HepG2 (cell line): ENCODE measurements around the gene GRM1. TPM values are rescaled to one million over a fixed set of nuclear protein-coding genes. Genes with fewer than 3 reads are reported as not detected.

ENCODE experiments used
- ATAC-seq: fragments of 200-7000 bp; cut with Tn5 transposase; 3 replicates; pipeline ENCODE4 v1.9.1; 2020; ENCODE audit warnings: mild to moderate bottlenecking, moderate library complexity
- BruUV-seq: library from RNA; stranded (reverse); fragments of 400-500 nt; replicated peaks from 2 replicates; lab custom pipeline; 2021; lab: Mats Ljungman, UMichigan
- CTCF ChIA-PET: fragments of 300-600 bp; formaldehyde crosslinking; extraction: SDS; loops from one replicate; lab custom pipeline; 2021; ENCODE audit warnings: low total read pairs, inconsistent platforms, low intra/inter-chr PET ratio; lab: Yijun Ruan, JAX
- POLR2A ChIA-PET: fragments of 350-600 bp; sonication (Branson Sonifier 250); formaldehyde crosslinking; loops from one replicate; lab custom pipeline; 2020; ENCODE audit warnings: antibody characterized with exemption, inconsistent platforms; lab: Yijun Ruan, JAX
- DNase-seq: peaks from one replicate; pipeline ENCODE4 v3.0.0-alpha.2; 2015; ENCODE audit warnings: low spot score
- FAIRE-seq: peaks from 3 replicates; lab custom pipeline; 2011; peaks lifted over from hg19 to GRCh38; lab: Jason Lieb, UNC
- H2AFZ ChIP-seq: one replicate; pipeline ENCODE4 v1.6.1; 2011; ENCODE audit warnings: low read length, inconsistent platforms
- H3K27ac ChIP-seq: fragments of 300-600 bp; 3 replicates; pipeline ENCODE4 v1.8.0; 2011; ENCODE audit warnings: mixed run types, mild to moderate bottlenecking, mixed read lengths, low read length, inconsistent platforms; ENCODE audit not compliant: insufficient read depth; ENCODE audit errors: extremely low read length
- H3K27me3 ChIP-seq, 2 experiments: fragments of 200-600 bp in 1 of 2; 2 replicates in 1 of 2; 3 replicates in 1 of 2; pipeline versions ENCODE4 v1.6.0 to v1.8.0; 2011; ENCODE audit warnings: low read length in 2 of 2, mild to moderate bottlenecking in 2 of 2, moderate library complexity in 2 of 2, inconsistent platforms in 1 of 2; ENCODE audit not compliant: insufficient read depth in 2 of 2, control insufficient read depth in 1 of 2
- H3K36me3 ChIP-seq, 2 experiments: fragments of 200-600 bp in 1 of 2; replicated peaks in 1 of 2; 2 replicates in 1 of 2; 3 replicates in 1 of 2; pipeline versions ENCODE4 v1.5.1 to v1.8.0; 2011; ENCODE audit warnings: low read length in 2 of 2, inconsistent platforms in 1 of 2; ENCODE audit not compliant: insufficient read depth in 2 of 2, control insufficient read depth in 1 of 2
- H3K4me1 ChIP-seq: 2 replicates; pipeline ENCODE4 v1.5.1; 2012; ENCODE audit warnings: low read length, inconsistent platforms; ENCODE audit not compliant: insufficient read depth
- H3K4me2 ChIP-seq: 2 replicates; pipeline ENCODE4 v1.6.0; 2011; ENCODE audit warnings: low read depth, low read length, inconsistent platforms
- H3K4me3 ChIP-seq, 3 experiments: fragments of 200-600 bp in 1 of 3; sonication (generic), shearing (Covaris generic) in 1 of 3; replicated peaks in 1 of 3; 2 replicates each; pipeline ENCODE4 v1.5.1; 2011 to 2016; ENCODE audit warnings: low read length in 3 of 3, inconsistent platforms in 2 of 3, low read depth in 2 of 3, mild to moderate bottlenecking in 2 of 3, control low read depth in 1 of 3, mixed read lengths in 1 of 3; ENCODE audit not compliant: insufficient read depth in 1 of 3
- H3K79me2 ChIP-seq: one replicate; pipeline ENCODE4 v1.6.1; 2011; ENCODE audit warnings: low read length, inconsistent platforms; ENCODE audit not compliant: insufficient read depth
- H3K9ac ChIP-seq: 2 replicates; pipeline ENCODE4 v1.6.0; 2011; ENCODE audit warnings: mild to moderate bottlenecking, low read depth, low read length, inconsistent platforms; ENCODE audit not compliant: insufficient read depth
- H3K9me3 ChIP-seq: 2 replicates; pipeline ENCODE4 v1.5.1; 2012; ENCODE audit warnings: mild to moderate bottlenecking, low read length
- H4K20me1 ChIP-seq: 2 replicates; pipeline ENCODE4 v1.6.0; 2011; ENCODE audit warnings: inconsistent platforms, mild to moderate bottlenecking, low read length, moderate library complexity; ENCODE audit not compliant: insufficient read depth
- ARNT ChIP-seq: fragments of 450-650 bp; IDR thresholded peaks from 2 replicates; pipeline ENCODE4 v1.6.1; 2017
- GTF3A ChIP-seq: sonication (generic); formaldehyde crosslinking; conservative IDR thresholded peaks from 2 replicates; pipeline ENCODE4 v1.4.0; 2020; ENCODE audit warnings: mild to moderate bottlenecking, missing genetic modification reagents
- MATR3 ChIP-seq: sonication (generic); formaldehyde crosslinking; IDR thresholded peaks from 2 replicates; pipeline ENCODE4 v1.4.0; 2020; ENCODE audit warnings: missing genetic modification reagents
- MXD4 ChIP-seq: IDR thresholded peaks from 2 replicates; pipeline ENCODE4 v1.6.1; 2016; ENCODE audit warnings: mild to moderate bottlenecking, missing biosample characterization, missing genetic modification reagents
- REXO4 ChIP-seq: sonication (generic); formaldehyde crosslinking; IDR thresholded peaks from 2 replicates; pipeline ENCODE4 v1.8.0; 2022; ENCODE audit warnings: missing genetic modification reagents, mild to moderate bottlenecking, borderline replicate concordance
- ZBTB21 ChIP-seq: sonication (generic); formaldehyde crosslinking; IDR thresholded peaks from 2 replicates; pipeline ENCODE4 v1.4.0; 2020; ENCODE audit warnings: missing genetic modification reagents
- ZNF230 ChIP-seq: sonication (generic); formaldehyde crosslinking; IDR thresholded peaks from 2 replicates; pipeline ENCODE4 v1.4.0; 2020; ENCODE audit warnings: mild to moderate bottlenecking, missing genetic modification reagents
- WGBS: methylation state at CpG from one replicate; pipeline ENCODE4 v1.1.6; 2017; ENCODE audit warnings: low lambda C conversion rate; 5-methylcytosine and 5-hydroxymethylcytosine counted together
- in situ Hi-C: cut with HindIII; loops from 2 replicates; pipeline ENCODE4 v1.10.0; 2017; ENCODE audit warnings: low pct_unique_long_range_greater_than_20kb; ENCODE audit not compliant: extremely low pct_ligation_motif_present
- intact Hi-C: fragments of 100-400 bp; cut with micrococcal nuclease; formaldehyde crosslinking; loops from one replicate; pipeline ENCODE4 v1.10.0; 2022; ENCODE audit not compliant: unreplicated experiment
- polyA plus RNA-seq, 8 experiments: library from polyadenylated mRNA; depleted of rRNA in 3 of 8; stranded (reverse) in 7 of 8; unstranded in 1 of 8; fragments of >200 nt; fragmentation: Illumina TruSeq in 4 of 8; extraction: Trizol in 4 of 8; gene quantifications; 2 replicates each; pipeline versions ENCODE4 v1.2.1 to v1.2.3, GENCODE V29; 2011 to 2016; ENCODE audit warnings: low read depth in 4 of 8, missing spikeins in 1 of 8, mixed read lengths in 1 of 8; ENCODE audit not compliant: insufficient read depth in 1 of 8
- total RNA-seq, 5 experiments: library from RNA; depleted of rRNA; stranded (reverse); fragments of >200 nt; fragmentation: Illumina TruSeq; extraction: Trizol; gene quantifications; 2 replicates each; pipeline ENCODE4 v1.2.3, GENCODE V29; 2016; ENCODE audit warnings: low read depth in 1 of 5
- TF ChIP-seq, protein P1 (sequence below): sonication (generic); formaldehyde crosslinking; IDR thresholded peaks from 2 replicates; pipeline ENCODE4 v1.5.0; 2020; ENCODE audit warnings: mild to moderate bottlenecking, missing genetic modification reagents, borderline replicate concordance
- TF ChIP-seq, protein P2 (sequence below): sonication (generic); formaldehyde crosslinking; IDR thresholded peaks from 2 replicates; pipeline ENCODE4 v1.8.1; 2023; ENCODE audit warnings: mild to moderate bottlenecking, moderate library complexity, missing genetic modification reagents
- TF ChIP-seq, protein P3 (sequence below): sonication (generic); formaldehyde crosslinking; conservative IDR thresholded peaks from 2 replicates; pipeline ENCODE4 v1.8.0; 2022; ENCODE audit warnings: mild to moderate bottlenecking, moderate library complexity, missing genetic modification reagents
- TF ChIP-seq, protein P4 (sequence below): sonication (generic); formaldehyde crosslinking; IDR thresholded peaks from 2 replicates; pipeline ENCODE4 v1.4.0; 2020; ENCODE audit warnings: missing genetic modification reagents
- TF ChIP-seq, protein P5 (sequence below): sonication (generic); formaldehyde crosslinking; IDR thresholded peaks from 2 replicates; pipeline ENCODE4 v1.8.1; 2022; ENCODE audit warnings: low read depth, mild to moderate bottlenecking, missing genetic modification reagents

Gene GRM1
- total and polyA plus RNA-seq, 2 of the 13 experiments (the other 11 are each of a cell fraction or from before 2014, with no cell fraction given) = 0.09 TPM; not detected in 1

DNA sequence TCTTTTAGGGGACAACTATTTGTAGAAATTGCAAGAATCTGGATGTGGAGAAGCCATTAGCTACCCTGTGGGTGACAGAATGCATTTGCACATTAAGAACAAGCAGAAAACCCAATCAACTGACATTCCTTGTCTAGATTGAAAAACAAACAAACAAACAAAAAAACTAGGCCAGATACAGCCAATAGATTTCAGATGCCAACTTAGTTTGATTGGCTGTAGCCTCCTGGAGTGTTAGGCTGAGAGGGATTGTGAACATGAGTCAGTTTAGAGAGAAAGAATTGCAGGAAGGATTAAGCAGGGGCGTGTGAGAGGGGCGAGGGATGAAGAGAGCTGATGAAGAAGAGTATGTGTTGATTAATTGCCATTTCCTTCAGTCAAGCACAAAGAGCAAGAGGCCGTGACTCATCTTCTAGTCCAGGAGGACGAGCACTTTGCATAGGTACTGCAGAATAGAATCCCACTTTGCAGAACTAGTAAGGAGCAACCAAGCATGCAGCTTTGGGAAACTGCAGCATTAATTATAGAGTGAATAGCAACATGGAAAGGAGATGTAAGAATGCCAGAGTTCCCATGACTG, 326.7 kb downstream of the GRM1 start:
- FAIRE-seq = no peak
- in situ Hi-C loops = no loop called here
- TF ChIP-seq ZNF230 (CRISPR knock-in tag) (no peak), MATR3 (CRISPR knock-in tag) (no peak), MXD4 (no peak), REXO4 (CRISPR knock-in tag) (no peak), ARNT (no peak), ZBTB21 (no peak), GTF3A (CRISPR knock-in tag) (no peak)
- TF ChIP-seq, protein P1, sequence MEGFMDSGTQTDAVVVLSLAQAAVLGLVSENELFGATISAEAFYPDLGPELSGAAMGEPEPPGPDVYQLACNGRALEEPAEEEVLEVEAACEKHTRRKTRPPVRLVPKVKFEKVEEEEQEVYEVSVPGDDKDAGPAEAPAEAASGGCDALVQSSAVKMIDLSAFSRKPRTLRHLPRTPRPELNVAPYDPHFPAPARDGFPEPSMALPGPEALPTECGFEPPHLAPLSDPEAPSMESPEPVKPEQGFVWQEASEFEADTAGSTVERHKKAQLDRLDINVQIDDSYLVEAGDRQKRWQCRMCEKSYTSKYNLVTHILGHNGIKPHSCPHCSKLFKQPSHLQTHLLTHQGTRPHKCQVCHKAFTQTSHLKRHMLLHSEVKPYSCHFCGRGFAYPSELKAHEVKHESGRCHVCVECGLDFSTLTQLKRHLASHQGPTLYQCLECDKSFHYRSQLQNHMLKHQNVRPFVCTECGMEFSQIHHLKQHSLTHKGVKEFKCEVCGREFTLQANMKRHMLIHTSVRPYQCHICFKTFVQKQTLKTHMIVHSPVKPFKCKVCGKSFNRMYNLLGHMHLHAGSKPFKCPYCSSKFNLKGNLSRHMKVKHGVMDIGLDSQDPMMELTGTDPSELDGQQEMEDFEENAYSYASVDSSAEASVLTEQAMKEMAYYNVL (CRISPR knock-in tag) = no peak
- TF ChIP-seq, protein P2, sequence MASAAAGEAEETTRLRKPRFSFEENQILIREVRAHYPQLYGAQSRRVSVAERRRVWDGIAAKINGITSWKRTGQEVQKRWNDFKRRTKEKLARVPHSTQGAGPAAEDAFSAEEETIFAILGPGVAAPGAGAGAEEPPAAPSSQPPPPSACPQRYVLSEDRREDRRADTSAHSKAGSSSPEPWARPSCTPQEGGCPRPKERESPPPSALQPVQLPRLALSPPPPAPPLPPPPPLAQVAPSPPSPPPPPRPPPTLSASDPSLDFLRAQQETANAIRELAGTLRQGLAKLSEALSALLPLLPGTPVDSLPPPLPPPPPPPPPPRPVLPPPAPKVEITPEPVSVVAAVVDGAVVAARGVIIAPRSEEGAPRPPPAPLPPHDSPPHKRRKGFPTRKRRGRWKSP (CRISPR knock-in tag) = no peak
- TF ChIP-seq, protein P3, sequence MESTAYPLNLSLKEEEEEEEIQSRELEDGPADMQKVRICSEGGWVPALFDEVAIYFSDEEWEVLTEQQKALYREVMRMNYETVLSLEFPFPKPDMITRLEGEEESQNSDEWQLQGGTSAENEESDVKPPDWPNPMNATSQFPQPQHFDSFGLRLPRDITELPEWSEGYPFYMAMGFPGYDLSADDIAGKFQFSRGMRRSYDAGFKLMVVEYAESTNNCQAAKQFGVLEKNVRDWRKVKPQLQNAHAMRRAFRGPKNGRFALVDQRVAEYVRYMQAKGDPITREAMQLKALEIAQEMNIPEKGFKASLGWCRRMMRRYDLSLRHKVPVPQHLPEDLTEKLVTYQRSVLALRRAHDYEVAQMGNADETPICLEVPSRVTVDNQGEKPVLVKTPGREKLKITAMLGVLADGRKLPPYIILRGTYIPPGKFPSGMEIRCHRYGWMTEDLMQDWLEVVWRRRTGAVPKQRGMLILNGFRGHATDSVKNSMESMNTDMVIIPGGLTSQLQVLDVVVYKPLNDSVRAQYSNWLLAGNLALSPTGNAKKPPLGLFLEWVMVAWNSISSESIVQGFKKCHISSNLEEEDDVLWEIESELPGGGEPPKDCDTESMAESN (CRISPR knock-in tag) = no peak
- TF ChIP-seq, protein P4, sequence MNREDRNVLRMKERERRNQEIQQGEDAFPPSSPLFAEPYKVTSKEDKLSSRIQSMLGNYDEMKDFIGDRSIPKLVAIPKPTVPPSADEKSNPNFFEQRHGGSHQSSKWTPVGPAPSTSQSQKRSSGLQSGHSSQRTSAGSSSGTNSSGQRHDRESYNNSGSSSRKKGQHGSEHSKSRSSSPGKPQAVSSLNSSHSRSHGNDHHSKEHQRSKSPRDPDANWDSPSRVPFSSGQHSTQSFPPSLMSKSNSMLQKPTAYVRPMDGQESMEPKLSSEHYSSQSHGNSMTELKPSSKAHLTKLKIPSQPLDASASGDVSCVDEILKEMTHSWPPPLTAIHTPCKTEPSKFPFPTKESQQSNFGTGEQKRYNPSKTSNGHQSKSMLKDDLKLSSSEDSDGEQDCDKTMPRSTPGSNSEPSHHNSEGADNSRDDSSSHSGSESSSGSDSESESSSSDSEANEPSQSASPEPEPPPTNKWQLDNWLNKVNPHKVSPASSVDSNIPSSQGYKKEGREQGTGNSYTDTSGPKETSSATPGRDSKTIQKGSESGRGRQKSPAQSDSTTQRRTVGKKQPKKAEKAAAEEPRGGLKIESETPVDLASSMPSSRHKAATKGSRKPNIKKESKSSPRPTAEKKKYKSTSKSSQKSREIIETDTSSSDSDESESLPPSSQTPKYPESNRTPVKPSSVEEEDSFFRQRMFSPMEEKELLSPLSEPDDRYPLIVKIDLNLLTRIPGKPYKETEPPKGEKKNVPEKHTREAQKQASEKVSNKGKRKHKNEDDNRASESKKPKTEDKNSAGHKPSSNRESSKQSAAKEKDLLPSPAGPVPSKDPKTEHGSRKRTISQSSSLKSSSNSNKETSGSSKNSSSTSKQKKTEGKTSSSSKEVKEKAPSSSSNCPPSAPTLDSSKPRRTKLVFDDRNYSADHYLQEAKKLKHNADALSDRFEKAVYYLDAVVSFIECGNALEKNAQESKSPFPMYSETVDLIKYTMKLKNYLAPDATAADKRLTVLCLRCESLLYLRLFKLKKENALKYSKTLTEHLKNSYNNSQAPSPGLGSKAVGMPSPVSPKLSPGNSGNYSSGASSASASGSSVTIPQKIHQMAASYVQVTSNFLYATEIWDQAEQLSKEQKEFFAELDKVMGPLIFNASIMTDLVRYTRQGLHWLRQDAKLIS = no peak
- TF ChIP-seq, protein P5, sequence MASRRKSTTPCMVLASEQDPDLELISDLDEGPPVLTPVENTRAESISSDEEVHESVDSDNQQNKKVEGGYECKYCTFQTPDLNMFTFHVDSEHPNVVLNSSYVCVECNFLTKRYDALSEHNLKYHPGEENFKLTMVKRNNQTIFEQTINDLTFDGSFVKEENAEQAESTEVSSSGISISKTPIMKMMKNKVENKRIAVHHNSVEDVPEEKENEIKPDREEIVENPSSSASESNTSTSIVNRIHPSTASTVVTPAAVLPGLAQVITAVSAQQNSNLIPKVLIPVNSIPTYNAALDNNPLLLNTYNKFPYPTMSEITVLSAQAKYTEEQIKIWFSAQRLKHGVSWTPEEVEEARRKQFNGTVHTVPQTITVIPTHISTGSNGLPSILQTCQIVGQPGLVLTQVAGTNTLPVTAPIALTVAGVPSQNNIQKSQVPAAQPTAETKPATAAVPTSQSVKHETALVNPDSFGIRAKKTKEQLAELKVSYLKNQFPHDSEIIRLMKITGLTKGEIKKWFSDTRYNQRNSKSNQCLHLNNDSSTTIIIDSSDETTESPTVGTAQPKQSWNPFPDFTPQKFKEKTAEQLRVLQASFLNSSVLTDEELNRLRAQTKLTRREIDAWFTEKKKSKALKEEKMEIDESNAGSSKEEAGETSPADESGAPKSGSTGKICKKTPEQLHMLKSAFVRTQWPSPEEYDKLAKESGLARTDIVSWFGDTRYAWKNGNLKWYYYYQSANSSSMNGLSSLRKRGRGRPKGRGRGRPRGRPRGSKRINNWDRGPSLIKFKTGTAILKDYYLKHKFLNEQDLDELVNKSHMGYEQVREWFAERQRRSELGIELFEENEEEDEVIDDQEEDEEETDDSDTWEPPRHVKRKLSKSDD (CRISPR knock-in tag) = no peak

More for the DNA sequence above, 326.7 kb downstream of the GRM1 start:
- DNase-seq (no peak), ATAC-seq (no peak)
- intact Hi-C loops = no loop called here
- Histone ChIP-seq H3K4me2 (no peak overlapping the region), H3K27ac (no peak overlapping the region), H3K36me3 (no peaks in the 10 kb centered on the region), H3K4me1 (no peaks in the 10 kb centered on the region), H3K9ac (no peak overlapping the region), H3K79me2 (no peaks in the 10 kb centered on the region), H3K27me3 (no peaks in the 10 kb centered on the region), H2AFZ (no peak overlapping the region), H3K9me3 (no peaks in the 10 kb centered on the region), H3K4me3 (no peak overlapping the region), H4K20me1 (no peaks in the 10 kb centered on the region)
- POLR2A ChIA-PET = no interaction called here
- WGBS = under 1% methylated on average over 4 of the region's 4 CpGs
- CTCF ChIA-PET = no interaction called here
- no TSS peak for BruUV-seq
